Measurements from ENCODE around the gene CETP. TPM values are rescaled to one million over a fixed set of nuclear protein-coding genes. Genes with fewer than 3 reads are reported as not detected.

CETP gene
- total RNA-seq, 4 donors from 2014 or later = 0.40 to 4.0 (median 1.7) TPM

DNA sequence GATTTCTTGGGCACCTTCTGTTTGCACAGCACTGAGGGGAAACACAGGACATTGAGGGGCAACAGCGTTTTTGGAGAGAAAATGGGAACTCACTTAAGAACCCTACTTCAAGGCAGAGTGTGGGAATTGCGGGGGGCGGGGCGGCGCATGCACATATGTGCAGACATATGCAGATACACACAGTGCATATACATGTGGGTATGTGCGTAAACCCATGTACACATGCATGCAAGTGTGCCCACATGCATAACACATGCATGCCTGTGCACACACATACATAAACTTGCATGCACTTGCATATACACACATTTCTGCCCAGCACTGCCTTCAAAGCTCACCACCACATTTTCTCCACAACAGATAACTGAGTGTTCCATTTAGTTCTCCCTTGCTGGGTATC lies 60.0 kb downstream of the CETP start:
- H3K4me1 ChIP-seq = no peaks in the 10 kb centered on the region
- peaks cover 0 to 10% of the 10 kb centered on the region in 2 donors for H3K36me3 ChIP-seq
- H3K4me3 ChIP-seq (replicated peaks in 1 of 3) = no peak overlapping the region
- TF ChIP-seq, protein P1, sequence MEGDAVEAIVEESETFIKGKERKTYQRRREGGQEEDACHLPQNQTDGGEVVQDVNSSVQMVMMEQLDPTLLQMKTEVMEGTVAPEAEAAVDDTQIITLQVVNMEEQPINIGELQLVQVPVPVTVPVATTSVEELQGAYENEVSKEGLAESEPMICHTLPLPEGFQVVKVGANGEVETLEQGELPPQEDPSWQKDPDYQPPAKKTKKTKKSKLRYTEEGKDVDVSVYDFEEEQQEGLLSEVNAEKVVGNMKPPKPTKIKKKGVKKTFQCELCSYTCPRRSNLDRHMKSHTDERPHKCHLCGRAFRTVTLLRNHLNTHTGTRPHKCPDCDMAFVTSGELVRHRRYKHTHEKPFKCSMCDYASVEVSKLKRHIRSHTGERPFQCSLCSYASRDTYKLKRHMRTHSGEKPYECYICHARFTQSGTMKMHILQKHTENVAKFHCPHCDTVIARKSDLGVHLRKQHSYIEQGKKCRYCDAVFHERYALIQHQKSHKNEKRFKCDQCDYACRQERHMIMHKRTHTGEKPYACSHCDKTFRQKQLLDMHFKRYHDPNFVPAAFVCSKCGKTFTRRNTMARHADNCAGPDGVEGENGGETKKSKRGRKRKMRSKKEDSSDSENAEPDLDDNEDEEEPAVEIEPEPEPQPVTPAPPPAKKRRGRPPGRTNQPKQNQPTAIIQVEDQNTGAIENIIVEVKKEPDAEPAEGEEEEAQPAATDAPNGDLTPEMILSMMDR (IDR thresholded peaks at IDR 0.05) = no peak
- no peak for TF ChIP-seq POLR2A (IDR thresholded peaks at IDR 0.05)
- intact Hi-C loops (cut with DNase I) = no loop called here
- no peaks in the 10 kb centered on the region for H3K27me3 ChIP-seq
- no peak overlapping the region for H3K27ac ChIP-seq
- DNase-seq = no peak
- WGBS, 2 donors = 89 to 94% methylated on average over 6 of the region's 6 CpGs
- H3K9me3 ChIP-seq = no peaks in the 10 kb centered on the region

DNA sequence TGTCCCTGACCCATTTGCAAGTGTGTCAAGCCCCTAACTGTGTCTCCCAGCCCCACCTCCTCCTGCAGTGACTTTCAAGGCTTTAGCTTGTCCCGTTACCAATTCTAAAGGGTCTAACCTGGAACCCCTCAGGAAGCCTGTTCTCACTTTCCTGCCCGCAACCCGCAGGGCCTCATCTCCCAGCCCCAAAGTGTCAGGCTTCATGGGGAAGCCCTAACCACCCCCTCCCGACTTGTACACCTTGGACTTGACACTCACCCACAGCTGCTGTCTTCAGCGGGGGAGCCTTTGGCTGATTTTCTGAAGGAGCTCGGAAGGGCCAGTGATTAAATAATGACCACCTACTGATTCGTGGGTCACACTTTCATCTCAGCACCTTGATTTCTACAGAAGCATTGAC lies 60.7 kb downstream of the CETP start:
- intact Hi-C loops (cut with DNase I) = no loop called here
- no peaks in the 10 kb centered on the region for H3K4me1 ChIP-seq
- H3K27me3 ChIP-seq = no peaks in the 10 kb centered on the region
- WGBS, 2 donors = 83 to 85% methylated on average over 7 of the region's 7 CpGs
- peaks cover 0 to 10% of the 10 kb centered on the region in 2 donors for H3K36me3 ChIP-seq
- H3K4me3 ChIP-seq (replicated peaks in 1 of 3) = no peak overlapping the region
- DNase-seq = no peak
- H3K27ac ChIP-seq = no peak overlapping the region
- no peaks in the 10 kb centered on the region for H3K9me3 ChIP-seq
- TF ChIP-seq POLR2A (IDR thresholded peaks at IDR 0.05) = no peak
- TF ChIP-seq, protein P1 (IDR thresholded peaks at IDR 0.05) = no peak

GRCh38 chr16:57023541-57024249 lies 61.9 kb downstream of the CETP start:
- Histone ChIP-seq H3K27ac (no peak overlapping the region), H3K4me3 (replicated peaks in 1 of 3) (no peak overlapping the region), H3K36me3 (peaks cover 0 to 7% of the 10 kb centered on the region in 2 donors), H3K27me3 (no peaks in the 10 kb centered on the region), H3K4me1 (no peaks in the 10 kb centered on the region), H3K9me3 (no peaks in the 10 kb centered on the region)
- intact Hi-C loops (cut with DNase I) = no loop called here
- TF ChIP-seq POLR2A (IDR thresholded peaks at IDR 0.05) = no peak
- TF ChIP-seq, protein P1 (IDR thresholded peaks at IDR 0.05) = no peak
- 89 to 100% methylated on average over 4 to 8 of the region's 8 CpGs for WGBS, 2 donors
- no peak for DNase-seq

DNA sequence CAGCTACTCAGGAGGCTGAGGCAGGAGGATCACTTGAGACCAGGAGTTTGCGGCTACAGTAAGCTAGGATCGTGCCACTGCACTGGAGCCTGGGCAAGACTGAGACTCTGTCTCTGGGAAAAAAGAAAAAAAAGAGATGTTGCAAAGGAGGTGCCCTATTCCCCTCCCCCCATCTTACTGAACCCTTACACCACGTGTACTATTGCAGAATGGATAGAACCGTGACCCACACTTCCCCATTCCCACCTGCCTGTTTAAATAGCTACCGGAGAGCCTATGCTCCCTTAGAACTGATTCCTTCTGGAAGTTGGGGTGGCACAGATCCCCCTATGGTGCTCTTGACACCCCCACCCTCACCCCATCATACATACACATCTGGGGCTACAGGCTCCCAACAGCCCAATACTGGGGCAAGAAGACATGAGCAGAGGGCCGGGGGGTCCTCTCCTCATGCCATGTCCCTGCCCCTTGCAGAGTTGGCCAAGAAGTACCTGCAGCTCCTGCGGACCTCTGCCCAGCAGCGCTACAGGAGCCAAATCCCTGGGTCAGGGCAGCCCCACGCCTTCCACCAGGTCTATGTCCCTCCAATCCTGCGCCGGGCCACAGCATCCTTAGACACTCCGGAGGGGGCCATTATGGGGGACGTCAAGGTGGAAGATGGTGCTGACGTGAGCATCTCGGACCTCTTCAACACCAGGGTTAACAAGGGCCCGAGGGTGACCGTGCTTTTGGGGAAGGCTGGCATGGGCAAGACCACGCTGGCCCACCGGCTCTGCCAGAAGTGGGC lies 63.3 kb downstream of the CETP start:
- H3K27me3 ChIP-seq = no peaks in the 10 kb centered on the region
- no peak for DNase-seq
- H3K4me1 ChIP-seq = no peaks in the 10 kb centered on the region
- 90 to 92% methylated on average over 16 to 19 of the region's 19 CpGs for WGBS, 2 donors
- peaks cover 0 to 7% of the 10 kb centered on the region in 2 donors for H3K36me3 ChIP-seq
- no peaks in the 10 kb centered on the region for H3K9me3 ChIP-seq
- intact Hi-C loops (cut with DNase I) = no loop called here
- H3K4me3 ChIP-seq (replicated peaks in 1 of 3) = no peak overlapping the region
- H3K27ac ChIP-seq = no peak overlapping the region
- TF ChIP-seq POLR2A (IDR thresholded peaks at IDR 0.05) = no peak
- TF ChIP-seq, protein P1 (IDR thresholded peaks at IDR 0.05) = no peak

Measured in thyroid gland (tissue), 4 donors.